Measurements from ENCODE around the gene UBL4B.

Gene UBL4B

DNA sequence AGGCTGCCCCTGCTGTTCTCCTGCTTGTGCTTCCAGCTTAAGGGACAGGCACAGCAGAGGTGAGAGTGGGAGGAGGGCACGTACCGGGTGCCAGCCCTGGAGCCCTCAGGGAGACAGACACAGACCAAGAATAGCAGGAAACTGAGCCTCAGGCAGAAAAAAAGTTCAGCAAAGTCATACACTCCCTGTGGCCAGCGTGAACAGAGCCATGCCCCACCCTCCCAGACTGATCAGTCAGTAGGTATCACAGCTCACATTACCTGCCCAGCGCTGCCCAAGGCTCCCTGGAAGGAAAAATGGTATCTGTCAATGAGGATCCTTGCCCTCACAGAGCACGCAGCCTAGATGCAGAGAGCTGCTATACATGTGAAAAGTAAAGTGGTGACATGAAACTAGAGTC lies 1.3 kb downstream of the UBL4B start:
- Histone ChIP-seq H3K4ac (ENCODE audit: low read depth, low read length) (no peak overlapping the region), H2BK5ac (ENCODE audit: low read length) (no peak overlapping the region), H2BK120ac (ENCODE audit: low read depth, low read length) (no peak overlapping the region), H3K79me1 (ENCODE audit: low read length) (no peaks in the 10 kb centered on the region), H2AK5ac (ENCODE audit: low read length) (no peak overlapping the region), H3K79me2 (ENCODE audit: control insufficient read depth, insufficient read depth, low read length) (no peaks in the 10 kb centered on the region), H3K36me3 (ENCODE audit: control insufficient read depth, insufficient read depth, low read length) (no peaks in the 10 kb centered on the region), H4K5ac (ENCODE audit: low read length) (no peak overlapping the region), H3K27me3 (ENCODE audit: insufficient read depth, low read length, poor library complexity) (no peaks in the 10 kb centered on the region), H2BK15ac (replicated peaks; ENCODE audit: low read depth) (no peak overlapping the region), H3K23ac (ENCODE audit: low read length) (no peak overlapping the region), H3K4me3 (ENCODE audit: low read length) (no peak overlapping the region), H3K27ac (ENCODE audit: low read depth, low read length) (no peak overlapping the region), H3K9ac (ENCODE audit: low read length) (no peak overlapping the region), H3K4me1 (ENCODE audit: control insufficient read depth, low read depth, low read length) (no peaks in the 10 kb centered on the region), H3K4me2 (ENCODE audit: low read length) (no peak overlapping the region), H4K8ac (ENCODE audit: low read depth, low read length) (no peak overlapping the region), H3K18ac (ENCODE audit: low read length) (no peak overlapping the region), H3K56ac (ENCODE audit: low read length) (no peak overlapping the region)
- no peak for DNase-seq
- no CpG with 5 or more reads among the region's 5 CpGs for WGBS (ENCODE audit: extremely low coverage, insufficient coverage, low lambda C conversion rate)

DNA sequence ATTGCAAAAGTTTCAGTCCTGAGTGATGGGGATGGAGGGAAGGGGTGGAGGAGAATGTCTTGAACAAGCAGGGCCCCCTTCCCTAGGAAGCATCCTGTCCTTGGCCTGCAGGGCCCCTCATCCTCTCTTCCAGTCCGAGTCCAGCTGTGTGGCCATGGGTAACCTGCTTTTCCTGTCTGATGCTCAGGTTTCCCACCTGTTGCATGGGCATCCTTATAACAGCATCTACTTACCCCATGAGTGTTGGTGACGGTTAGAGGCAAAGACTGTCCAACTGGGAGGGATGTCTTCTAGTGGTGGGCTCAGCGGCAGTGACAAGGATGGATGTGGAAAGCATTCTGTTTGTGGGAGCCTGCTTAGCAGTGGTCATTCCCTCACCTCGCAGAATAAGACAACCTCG lies 1.9 kb downstream of the UBL4B start:
- Histone ChIP-seq H3K36me3 (ENCODE audit: control insufficient read depth, insufficient read depth, low read length) (no peaks in the 10 kb centered on the region), H3K23ac (ENCODE audit: low read length) (no peak overlapping the region), H3K79me1 (ENCODE audit: low read length) (no peaks in the 10 kb centered on the region), H2BK120ac (ENCODE audit: low read depth, low read length) (no peak overlapping the region), H3K18ac (ENCODE audit: low read length) (no peak overlapping the region), H2BK5ac (ENCODE audit: low read length) (no peak overlapping the region), H3K27ac (ENCODE audit: low read depth, low read length) (no peak overlapping the region), H3K4ac (ENCODE audit: low read depth, low read length) (no peak overlapping the region), H3K4me3 (ENCODE audit: low read length) (no peak overlapping the region), H3K56ac (ENCODE audit: low read length) (no peak overlapping the region), H4K5ac (ENCODE audit: low read length) (no peak overlapping the region), H4K8ac (ENCODE audit: low read depth, low read length) (no peak overlapping the region), H3K9ac (ENCODE audit: low read length) (no peak overlapping the region), H3K4me1 (ENCODE audit: control insufficient read depth, low read depth, low read length) (no peaks in the 10 kb centered on the region), H2AK5ac (ENCODE audit: low read length) (no peak overlapping the region), H3K79me2 (ENCODE audit: control insufficient read depth, insufficient read depth, low read length) (no peaks in the 10 kb centered on the region), H2BK15ac (replicated peaks; ENCODE audit: low read depth) (no peak overlapping the region), H3K4me2 (ENCODE audit: low read length) (no peak overlapping the region), H3K27me3 (ENCODE audit: insufficient read depth, low read length, poor library complexity) (no peaks in the 10 kb centered on the region)
- no CpG with 5 or more reads among the region's 5 CpGs for WGBS (ENCODE audit: extremely low coverage, insufficient coverage, low lambda C conversion rate)
- no peak for DNase-seq

DNA sequence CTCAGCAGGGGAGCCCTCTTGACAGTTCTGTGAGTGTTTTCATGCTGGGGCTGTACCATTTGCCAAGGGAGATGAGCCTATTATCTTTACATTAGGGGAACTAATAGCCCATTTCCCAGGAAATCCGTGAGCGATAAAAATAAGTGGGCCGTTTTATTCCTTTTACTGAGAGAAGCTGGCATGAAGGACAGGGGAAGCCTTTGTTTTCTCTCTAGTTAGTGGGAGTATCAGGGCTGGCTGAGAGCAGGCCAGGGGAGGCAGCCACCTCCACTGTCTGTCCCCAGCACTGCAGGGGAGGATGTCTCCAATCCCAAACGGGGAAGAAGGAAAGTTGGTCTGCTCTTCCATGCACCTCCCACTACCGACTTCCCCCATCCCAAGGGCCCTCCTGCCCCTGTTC lies 2.5 kb downstream of the UBL4B start:
- H3K4me1 ChIP-seq (ENCODE audit: control insufficient read depth, low read depth, low read length), result no peaks in the 10 kb centered on the region
- H3K79me2 ChIP-seq (ENCODE audit: control insufficient read depth, insufficient read depth, low read length), result no peaks in the 10 kb centered on the region
- no peak overlapping the region for H3K56ac ChIP-seq (ENCODE audit: low read length)
- no peak overlapping the region for H2BK15ac ChIP-seq (replicated peaks; ENCODE audit: low read depth)
- no peak overlapping the region for H3K23ac ChIP-seq (ENCODE audit: low read length)
- H2BK120ac ChIP-seq (ENCODE audit: low read depth, low read length), result no peak overlapping the region
- no peak overlapping the region for H3K18ac ChIP-seq (ENCODE audit: low read length)
- no CpG with 5 or more reads among the region's 5 CpGs for WGBS (ENCODE audit: extremely low coverage, insufficient coverage, low lambda C conversion rate)
- H3K27ac ChIP-seq (ENCODE audit: low read depth, low read length), result no peak overlapping the region
- H3K36me3 ChIP-seq (ENCODE audit: control insufficient read depth, insufficient read depth, low read length), result no peaks in the 10 kb centered on the region
- no peak overlapping the region for H2BK5ac ChIP-seq (ENCODE audit: low read length)
- no peak overlapping the region for H2AK5ac ChIP-seq (ENCODE audit: low read length)
- H3K4me3 ChIP-seq (ENCODE audit: low read length), result no peak overlapping the region
- H3K4me2 ChIP-seq (ENCODE audit: low read length), result no peak overlapping the region
- H3K79me1 ChIP-seq (ENCODE audit: low read length), result no peaks in the 10 kb centered on the region
- H3K9ac ChIP-seq (ENCODE audit: low read length), result no peak overlapping the region
- no peak overlapping the region for H4K8ac ChIP-seq (ENCODE audit: low read depth, low read length)
- H3K4ac ChIP-seq (ENCODE audit: low read depth, low read length), result no peak overlapping the region
- no peak overlapping the region for H4K5ac ChIP-seq (ENCODE audit: low read length)
- no peak for DNase-seq
- no peaks in the 10 kb centered on the region for H3K27me3 ChIP-seq (ENCODE audit: insufficient read depth, low read length, poor library complexity)

DNA sequence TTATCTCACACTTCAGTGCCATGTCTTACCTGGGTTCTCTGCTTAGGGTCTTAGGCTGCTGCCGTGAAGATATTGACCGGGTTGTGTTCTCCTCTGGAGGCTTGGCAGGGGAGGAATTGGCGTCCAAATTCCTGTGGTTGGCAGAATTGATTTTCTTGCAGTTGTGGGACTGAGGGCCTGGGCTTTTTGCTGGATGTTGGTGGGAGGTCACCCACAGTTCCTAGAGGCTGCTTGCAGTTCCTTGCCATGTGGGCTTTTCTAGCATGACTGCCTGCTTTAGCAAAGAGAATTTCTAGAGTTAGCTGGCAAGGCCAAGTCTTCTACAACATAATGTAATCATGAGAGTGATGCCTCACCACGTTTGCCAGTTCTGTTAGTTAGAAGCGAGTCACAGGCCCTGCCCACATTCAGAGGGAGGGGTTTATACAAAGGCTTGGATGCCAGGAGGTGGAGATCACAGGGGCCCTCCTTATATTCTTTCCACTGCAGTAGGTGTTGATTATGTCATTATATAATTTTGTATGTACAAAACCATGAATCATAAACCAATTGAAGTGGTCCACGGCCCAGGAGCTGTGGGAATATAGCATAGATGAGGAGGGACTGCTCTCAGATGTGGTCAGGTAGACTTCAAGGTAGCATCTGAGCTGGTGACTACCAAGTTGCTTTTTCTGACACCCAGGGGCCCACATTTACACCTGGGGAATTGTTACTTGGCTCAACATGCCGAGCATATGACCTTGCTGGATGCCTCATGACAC lies 6.6 kb downstream of the UBL4B start:
- H3K79me1 ChIP-seq (ENCODE audit: low read length), result no peaks in the 10 kb centered on the region
- no peak overlapping the region for H3K4me2 ChIP-seq (ENCODE audit: low read length)
- no peak overlapping the region for H2AK5ac ChIP-seq (ENCODE audit: low read length)
- no peaks in the 10 kb centered on the region for H3K79me2 ChIP-seq (ENCODE audit: control insufficient read depth, insufficient read depth, low read length)
- no peak overlapping the region for H3K4ac ChIP-seq (ENCODE audit: low read depth, low read length)
- H3K27ac ChIP-seq (ENCODE audit: low read depth, low read length), result no peak overlapping the region
- no peak overlapping the region for H3K18ac ChIP-seq (ENCODE audit: low read length)
- H3K4me3 ChIP-seq (ENCODE audit: low read length), result no peak overlapping the region
- no peak for DNase-seq
- no CpG with 5 or more reads among the region's 7 CpGs for WGBS (ENCODE audit: extremely low coverage, insufficient coverage, low lambda C conversion rate)
- no peak overlapping the region for H3K56ac ChIP-seq (ENCODE audit: low read length)
- no peaks in the 10 kb centered on the region for H3K27me3 ChIP-seq (ENCODE audit: insufficient read depth, low read length, poor library complexity)
- H2BK120ac ChIP-seq (ENCODE audit: low read depth, low read length), result no peak overlapping the region
- no peaks in the 10 kb centered on the region for H3K4me1 ChIP-seq (ENCODE audit: control insufficient read depth, low read depth, low read length)
- H4K8ac ChIP-seq (ENCODE audit: low read depth, low read length), result no peak overlapping the region
- no peak overlapping the region for H2BK15ac ChIP-seq (replicated peaks; ENCODE audit: low read depth)
- no peak overlapping the region for H2BK5ac ChIP-seq (ENCODE audit: low read length)
- H3K36me3 ChIP-seq (ENCODE audit: control insufficient read depth, insufficient read depth, low read length), result no peaks in the 10 kb centered on the region
- H3K9ac ChIP-seq (ENCODE audit: low read length), result no peak overlapping the region
- no peak overlapping the region for H4K5ac ChIP-seq (ENCODE audit: low read length)
- no peak overlapping the region for H3K23ac ChIP-seq (ENCODE audit: low read length)

DNA sequence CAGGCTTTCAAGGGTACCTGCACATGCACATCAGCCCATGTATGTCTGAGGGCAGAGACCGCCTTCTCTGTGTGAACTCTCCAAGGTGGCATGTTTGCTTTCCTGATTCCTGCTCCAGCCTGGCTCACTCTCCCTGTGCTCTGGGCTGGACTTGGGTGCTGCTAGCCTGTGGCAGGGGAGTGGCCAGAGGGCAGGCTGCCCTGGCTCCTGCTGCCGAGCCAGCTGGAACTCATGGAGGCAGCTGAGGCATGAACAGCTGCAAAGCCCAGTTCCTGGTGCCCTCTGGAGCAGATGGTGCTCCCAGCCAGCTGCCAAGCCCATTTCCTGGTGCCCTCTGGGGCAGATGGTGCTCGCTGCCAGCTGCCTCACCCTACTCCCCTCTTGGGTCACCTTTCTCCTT lies 7.6 kb downstream of the UBL4B start:
- Histone ChIP-seq H3K4me2 (ENCODE audit: low read length) (no peak overlapping the region), H3K4me3 (ENCODE audit: low read length) (no peak overlapping the region), H3K4ac (ENCODE audit: low read depth, low read length) (no peak overlapping the region), H4K5ac (ENCODE audit: low read length) (no peak overlapping the region), H4K8ac (ENCODE audit: low read depth, low read length) (no peak overlapping the region), H3K27ac (ENCODE audit: low read depth, low read length) (no peak overlapping the region), H3K27me3 (ENCODE audit: insufficient read depth, low read length, poor library complexity) (no peaks in the 10 kb centered on the region), H3K9ac (ENCODE audit: low read length) (no peak overlapping the region), H3K79me2 (ENCODE audit: control insufficient read depth, insufficient read depth, low read length) (no peaks in the 10 kb centered on the region), H3K79me1 (ENCODE audit: low read length) (no peaks in the 10 kb centered on the region), H2BK15ac (replicated peaks; ENCODE audit: low read depth) (no peak overlapping the region), H3K18ac (ENCODE audit: low read length) (no peak overlapping the region), H2BK5ac (ENCODE audit: low read length) (no peak overlapping the region), H3K56ac (ENCODE audit: low read length) (no peak overlapping the region), H3K23ac (ENCODE audit: low read length) (no peak overlapping the region), H3K4me1 (ENCODE audit: control insufficient read depth, low read depth, low read length) (no peaks in the 10 kb centered on the region), H2AK5ac (ENCODE audit: low read length) (no peak overlapping the region), H3K36me3 (ENCODE audit: control insufficient read depth, insufficient read depth, low read length) (no peaks in the 10 kb centered on the region), H2BK120ac (ENCODE audit: low read depth, low read length) (no peak overlapping the region)
- no CpG with 5 or more reads among the region's 3 CpGs for WGBS (ENCODE audit: extremely low coverage, insufficient coverage, low lambda C conversion rate)
- no peak for DNase-seq

DNA sequence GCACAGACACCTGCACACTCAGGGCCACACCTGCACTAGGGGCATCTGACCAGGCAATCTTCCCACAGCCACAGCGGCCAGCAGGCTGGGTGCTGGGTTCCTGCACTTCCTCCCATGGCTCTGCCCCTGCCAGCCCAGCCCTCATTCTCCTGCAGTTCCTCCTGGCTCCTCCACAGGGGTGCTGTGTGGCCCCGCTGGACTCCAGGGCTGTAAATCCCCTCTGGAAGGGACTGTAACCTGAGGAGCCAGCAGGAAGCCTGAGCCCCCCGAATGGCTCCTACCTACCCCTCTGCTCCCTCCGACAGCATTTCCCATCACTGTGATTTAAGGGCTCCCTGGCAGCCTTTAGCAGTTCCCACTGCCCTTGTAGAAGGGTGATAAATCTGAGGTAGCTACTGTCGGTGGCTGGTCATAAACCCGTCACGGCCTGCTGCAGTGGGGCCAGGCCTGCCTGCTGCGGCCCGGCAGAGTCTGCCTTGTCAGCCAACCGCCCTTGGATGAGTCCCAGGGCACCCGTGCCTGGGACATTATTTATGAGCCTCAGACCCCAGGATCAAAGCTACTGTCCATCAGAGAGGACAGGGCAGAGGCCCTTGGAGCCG lies 8.8 kb downstream of the UBL4B start:
- no peak overlapping the region for H4K5ac ChIP-seq (ENCODE audit: low read length)
- H3K18ac ChIP-seq (ENCODE audit: low read length), result no peak overlapping the region
- H3K79me2 ChIP-seq (ENCODE audit: control insufficient read depth, insufficient read depth, low read length), result no peaks in the 10 kb centered on the region
- no peak overlapping the region for H3K4ac ChIP-seq (ENCODE audit: low read depth, low read length)
- WGBS (ENCODE audit: extremely low coverage, insufficient coverage, low lambda C conversion rate), result no CpG with 5 or more reads among the region's 12 CpGs
- no peak overlapping the region for H3K56ac ChIP-seq (ENCODE audit: low read length)
- no peak overlapping the region for H3K27ac ChIP-seq (ENCODE audit: low read depth, low read length)
- no peak overlapping the region for H2BK15ac ChIP-seq (replicated peaks; ENCODE audit: low read depth)
- no peak overlapping the region for H3K4me2 ChIP-seq (ENCODE audit: low read length)
- DNase-seq, result no peak
- no peak overlapping the region for H3K9ac ChIP-seq (ENCODE audit: low read length)
- H3K4me1 ChIP-seq (ENCODE audit: control insufficient read depth, low read depth, low read length), result no peaks in the 10 kb centered on the region
- no peak overlapping the region for H3K23ac ChIP-seq (ENCODE audit: low read length)
- no peak overlapping the region for H2BK5ac ChIP-seq (ENCODE audit: low read length)
- no peak overlapping the region for H4K8ac ChIP-seq (ENCODE audit: low read depth, low read length)
- H3K79me1 ChIP-seq (ENCODE audit: low read length), result no peaks in the 10 kb centered on the region
- no peak overlapping the region for H2BK120ac ChIP-seq (ENCODE audit: low read depth, low read length)
- H3K36me3 ChIP-seq (ENCODE audit: control insufficient read depth, insufficient read depth, low read length), result no peaks in the 10 kb centered on the region
- H3K27me3 ChIP-seq (ENCODE audit: insufficient read depth, low read length, poor library complexity), result peaks cover 1% of the 10 kb centered on the region
- H3K4me3 ChIP-seq (ENCODE audit: low read length), result no peak overlapping the region
- no peak overlapping the region for H2AK5ac ChIP-seq (ENCODE audit: low read length)
